MM.1S (cell line): Measurements from ENCODE around the gene TMEM150B.

Source experiments
- DNase-seq: peaks from one replicate; pipeline ENCODE4 v3.0.0-alpha.2; 2015
- H2AFZ ChIP-seq: fragments of 300-600 bp; sonication (generic); 2 replicates; pipeline ENCODE4 v1.6.0; 2016; ENCODE audit warnings: antibody characterized with exemption, low read length
- H3F3A ChIP-seq: fragments of 300-600 bp; sonication (generic); 2 replicates; pipeline ENCODE4 v1.6.1; 2016; ENCODE audit warnings: mild to moderate bottlenecking, antibody characterized with exemption, low read length, moderate library complexity, mixed read lengths; ENCODE audit not compliant: insufficient read depth
- H3K27ac ChIP-seq: fragments of 300-600 bp; sonication (generic); 2 replicates; pipeline ENCODE4 v1.5.1; 2016; ENCODE audit warnings: mild to moderate bottlenecking, low read length
- H3K27me3 ChIP-seq: fragments of 300-600 bp; sonication (generic); replicated peaks from 2 replicates; pipeline ENCODE4 v1.6.0; 2016; ENCODE audit warnings: low read length; ENCODE audit not compliant: insufficient read depth
- H3K36me3 ChIP-seq: fragments of 300-600 bp; sonication (generic); replicated peaks from 2 replicates; pipeline ENCODE4 v1.6.1; 2016; ENCODE audit warnings: mild to moderate bottlenecking, low read length, mixed read lengths; ENCODE audit not compliant: insufficient read depth
- H3K4me1 ChIP-seq: fragments of 300-600 bp; sonication (generic); 2 replicates; pipeline ENCODE4 v1.6.1; 2016; ENCODE audit warnings: low read length, mixed read lengths
- H3K4me2 ChIP-seq: fragments of 300-600 bp; sonication (generic); 2 replicates; pipeline ENCODE4 v1.6.0; 2016; ENCODE audit warnings: low read depth, low read length
- H3K4me3 ChIP-seq: fragments of 300-600 bp; sonication (generic); 2 replicates; pipeline ENCODE4 v1.5.1; 2016; ENCODE audit warnings: low read length, mixed read lengths
- H3K79me2 ChIP-seq: fragments of 300-600 bp; sonication (generic); 2 replicates; pipeline ENCODE4 v1.6.1; 2016; ENCODE audit warnings: mixed run types, low read length, mixed read lengths
- H3K9ac ChIP-seq: fragments of 300-600 bp; sonication (generic); 2 replicates; pipeline ENCODE4 v1.6.1; 2016; ENCODE audit warnings: low read length, mixed read lengths
- H3K9me2 ChIP-seq: fragments of 300-600 bp; sonication (generic); replicated peaks from 2 replicates; pipeline ENCODE4 v1.6.1; 2016; ENCODE audit warnings: mild to moderate bottlenecking, low read length, mixed read lengths; ENCODE audit not compliant: insufficient read depth
- H3K9me3 ChIP-seq: fragments of 300-600 bp; sonication (generic); replicated peaks from 2 replicates; pipeline ENCODE4 v1.6.1; 2016; ENCODE audit warnings: mild to moderate bottlenecking, low read length, mixed read lengths; ENCODE audit not compliant: insufficient read depth
- H4K20me1 ChIP-seq: fragments of 300-600 bp; sonication (generic); 2 replicates; pipeline ENCODE4 v1.6.1; 2016; ENCODE audit warnings: mild to moderate bottlenecking, low read length, moderate library complexity, mixed read lengths; ENCODE audit not compliant: insufficient read depth
- CTCF ChIP-seq: fragments of 300-600 bp; sonication (generic); IDR thresholded peaks from 2 replicates; pipeline ENCODE4 v1.5.1; 2016; ENCODE audit warnings: antibody characterized with exemption, low read length, mixed read lengths
- EZH2 ChIP-seq: fragments of 300-600 bp; sonication (generic); optimal IDR thresholded peaks from 2 replicates; pipeline ENCODE3; 2017; ENCODE audit warnings: low read depth, mild to moderate bottlenecking, antibody characterized with exemption, low read length, mixed read lengths
- EZH2phosphoT487 ChIP-seq: fragments of 300-600 bp; sonication (generic); IDR thresholded peaks from 2 replicates; pipeline ENCODE4 v1.6.1; 2018; ENCODE audit warnings: antibody characterized with exemption, low read length

The TMEM150B gene

GRCh38 chr19:55320844-55321419 is 4.2 kb downstream of the TMEM150B start:
- Histone ChIP-seq H3K27ac (no peak overlapping the region), H3K9ac (no peak overlapping the region), H3K9me2 (no peaks in the 10 kb centered on the region), H4K20me1 (no peaks in the 10 kb centered on the region), H3K9me3 (no peaks in the 10 kb centered on the region), H3K79me2 (no peaks in the 10 kb centered on the region), H2AFZ (no peak overlapping the region), H3K4me1 (no peaks in the 10 kb centered on the region), H3K36me3 (no peaks in the 10 kb centered on the region), H3F3A (no peaks in the 10 kb centered on the region), H3K4me2 (no peak overlapping the region), H3K4me3 (no peak overlapping the region), H3K27me3 (no peaks in the 10 kb centered on the region)
- no peak for DNase-seq
- no peak for TF ChIP-seq EZH2
- TF ChIP-seq EZH2phosphoT487, result no peak
- no peak for TF ChIP-seq CTCF

GRCh38 chr19:55319785-55320184 is 5.4 kb downstream of the TMEM150B start:
- H3K9me2 ChIP-seq, result no peaks in the 10 kb centered on the region
- no peaks in the 10 kb centered on the region for H3K4me1 ChIP-seq
- no peaks in the 10 kb centered on the region for H3F3A ChIP-seq
- TF ChIP-seq EZH2 (no peak), EZH2phosphoT487 (no peak), CTCF (no peak)
- H2AFZ ChIP-seq, result no peak overlapping the region
- no peaks in the 10 kb centered on the region for H4K20me1 ChIP-seq
- H3K4me2 ChIP-seq, result no peak overlapping the region
- no peak overlapping the region for H3K9ac ChIP-seq
- H3K27ac ChIP-seq, result no peak overlapping the region
- H3K36me3 ChIP-seq, result no peaks in the 10 kb centered on the region
- H3K9me3 ChIP-seq, result no peaks in the 10 kb centered on the region
- H3K27me3 ChIP-seq, result no peaks in the 10 kb centered on the region
- DNase-seq, result no peak
- H3K79me2 ChIP-seq, result no peaks in the 10 kb centered on the region
- no peak overlapping the region for H3K4me3 ChIP-seq

- no peak overlapping the region for H3K4me3 ChIP-seq
- H3K4me1 ChIP-seq, result no peaks in the 10 kb centered on the region
- no peaks in the 10 kb centered on the region for H3K36me3 ChIP-seq
- no peak overlapping the region for H3K27ac ChIP-seq
- H3K4me2 ChIP-seq, result no peak overlapping the region
- TF ChIP-seq CTCF, result no peak
- TF ChIP-seq EZH2phosphoT487, result no peak
- TF ChIP-seq EZH2, result no peak
- no peaks in the 10 kb centered on the region for H3K79me2 ChIP-seq
- no peaks in the 10 kb centered on the region for H3F3A ChIP-seq
- H3K9me3 ChIP-seq, result no peaks in the 10 kb centered on the region
- no peaks in the 10 kb centered on the region for H3K9me2 ChIP-seq
- no peak overlapping the region for H3K9ac ChIP-seq
- DNase-seq, result no peak
- no peak overlapping the region for H2AFZ ChIP-seq
- no peaks in the 10 kb centered on the region for H4K20me1 ChIP-seq
- H3K27me3 ChIP-seq, result no peaks in the 10 kb centered on the region
Measured at GRCh38 chr19:55316646-55317045, 8.5 kb downstream of the TMEM150B start.
